CD4-positive, CD25-positive, alpha-beta regulatory T cell (primary cell): ENCODE data around the gene PGLYRP1. TPM values are rescaled to one million over a fixed set of nuclear protein-coding genes. Genes with fewer than 3 reads are reported as not detected.

Experiments
- ATAC-seq, 2 donors: fragments of 150-1000 bp; cut with Tn5 transposase; one replicate each; pipeline ENCODE4 v1.10.0; 2021; ENCODE audit warnings: low read depth in 2 of 2, moderate number of reproducible peaks in 2 of 2, moderate library complexity in 1 of 2
- DNase-seq, 3 donors: peaks; one replicate each; pipeline versions ENCODE4 v3.0.0 to v3.0.0-alpha.2; 2012 to 2022; ENCODE audit warnings: mixed read lengths in 1 of 3
- H3K27ac ChIP-seq: one replicate; pipeline ENCODE4 v1.7.0; 2013; ENCODE audit warnings: mild to moderate bottlenecking, low read length; ENCODE audit not compliant: insufficient read depth, poor library complexity, severe bottlenecking
- H3K27me3 ChIP-seq: one replicate; pipeline ENCODE4 v1.7.0; 2013; ENCODE audit warnings: low read length; ENCODE audit not compliant: control insufficient read depth, insufficient read depth
- H3K36me3 ChIP-seq: one replicate; pipeline ENCODE4 v1.7.0; 2013; ENCODE audit warnings: mild to moderate bottlenecking, low read length, moderate library complexity; ENCODE audit not compliant: control insufficient read depth, insufficient read depth
- H3K4me1 ChIP-seq: 2 replicates; pipeline ENCODE4 v1.7.0; 2013; ENCODE audit warnings: mild to moderate bottlenecking, low read length; ENCODE audit not compliant: insufficient read depth, control insufficient read depth, poor library complexity, severe bottlenecking
- H3K4me3 ChIP-seq: one replicate; pipeline ENCODE4 v1.7.0; 2013; ENCODE audit warnings: low read depth, mild to moderate bottlenecking, low read length, moderate library complexity
- H3K9me3 ChIP-seq, 2 experiments: 1 replicate in 1 of 2; 2 replicates in 1 of 2; pipeline ENCODE4 v1.7.0; 2013; ENCODE audit warnings: low read length in 2 of 2, mild to moderate bottlenecking in 1 of 2, moderate library complexity in 1 of 2; ENCODE audit not compliant: control insufficient read depth in 2 of 2
- H3K27ac Mint-ChIP-seq, 3 donors: one replicate each; pipeline ENCODE4 v1.8.0; 2020 to 2022; ENCODE audit warnings: mild to moderate bottlenecking in 3 of 3, mixed read lengths in 3 of 3, moderate library complexity in 2 of 3
- H3K27me3 Mint-ChIP-seq: one replicate; pipeline ENCODE4 v1.8.0; 2022; ENCODE audit warnings: mild to moderate bottlenecking, mixed read lengths
- H3K36me3 Mint-ChIP-seq: one replicate; pipeline ENCODE4 v1.8.0; 2020; ENCODE audit warnings: mixed read lengths
- H3K4me1 Mint-ChIP-seq, 4 donors: one replicate each; pipeline ENCODE4 v1.8.0; 2020 to 2022; ENCODE audit warnings: mixed read lengths in 4 of 4, mild to moderate bottlenecking in 1 of 4
- H3K4me3 Mint-ChIP-seq, 4 donors: one replicate each; pipeline ENCODE4 v1.8.0; 2020 to 2022; ENCODE audit warnings: mild to moderate bottlenecking in 4 of 4, mixed read lengths in 4 of 4, moderate library complexity in 3 of 4
- H3K9me3 Mint-ChIP-seq, 7 donors: one replicate each; pipeline ENCODE4 v1.8.0; 2020 to 2022; ENCODE audit warnings: mixed read lengths in 7 of 7, mild to moderate bottlenecking in 3 of 7, moderate library complexity in 2 of 7
- polyA plus RNA-seq, 4 donors: library from polyadenylated mRNA; unstranded; fragments of 300-500 nt; fragmentation: Illumina TruSeq; gene quantifications; one replicate each; pipeline ENCODE4 v1.2.3, GENCODE V29; 2021
- total RNA-seq: library from RNA; stranded (reverse); gene quantifications from one replicate; pipeline ENCODE4 v1.2.3, GENCODE V29; 2022

PGLYRP1 gene
- total and polyA plus RNA-seq, 5 donors from 2014 or later = not detected

DNA sequence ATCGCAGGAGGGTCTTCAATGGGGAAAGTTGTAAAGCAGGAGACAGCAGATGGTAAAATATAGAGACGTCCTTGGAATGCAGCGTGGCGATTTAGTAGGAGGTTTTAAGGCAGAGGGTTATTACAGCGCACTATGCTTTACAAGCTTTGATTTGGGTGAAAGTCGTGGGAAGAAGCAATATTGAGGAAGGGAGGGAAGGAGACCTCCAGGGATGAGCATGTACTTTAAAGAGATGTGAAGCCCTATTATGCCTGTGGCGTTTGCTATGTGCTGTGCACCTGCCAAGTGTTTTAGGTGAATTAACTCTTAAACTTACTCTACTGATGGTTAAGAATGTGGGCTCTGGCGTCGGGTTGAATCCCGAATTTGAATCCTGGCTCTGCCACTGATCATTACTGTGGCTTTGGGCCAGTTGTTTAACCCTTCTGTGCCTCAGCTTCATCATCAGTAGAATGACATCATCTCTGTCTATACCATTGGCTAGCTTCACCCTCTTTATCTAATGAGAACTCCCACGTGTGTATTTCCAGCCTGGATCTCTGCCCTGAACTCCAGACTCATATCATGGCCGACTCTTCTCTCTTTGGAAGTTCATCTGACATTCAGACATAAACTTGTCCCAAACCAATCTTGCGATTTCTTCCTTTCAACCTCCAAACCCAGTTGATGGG is 27.0 kb downstream of the PGLYRP1 start:
- H3K4me3 ChIP-seq = peak overlapping the region; percentile 87
- peaks cover 0 to 29% (median 22%) of the 10 kb centered on the region in 4 donors for H3K4me1 Mint-ChIP-seq
- peaks cover 29% of the 10 kb centered on the region for H3K4me1 ChIP-seq
- H3K27ac Mint-ChIP-seq = no peak overlapping the region
- H3K27me3 Mint-ChIP-seq = no peaks in the 10 kb centered on the region
- H3K27me3 ChIP-seq = no peaks in the 10 kb centered on the region
- H3K4me3 Mint-ChIP-seq = no peak overlapping the region
- peaks cover 7% of the 10 kb centered on the region for H3K36me3 Mint-ChIP-seq
- DNase-seq = no peak
- H3K36me3 ChIP-seq = no peaks in the 10 kb centered on the region
- H3K9me3 ChIP-seq = no peaks in the 10 kb centered on the region
- H3K9me3 Mint-ChIP-seq = no peaks in the 10 kb centered on the region
- peak overlapping the region; percentile 79 for H3K27ac ChIP-seq
- ATAC-seq = no peak

DNA sequence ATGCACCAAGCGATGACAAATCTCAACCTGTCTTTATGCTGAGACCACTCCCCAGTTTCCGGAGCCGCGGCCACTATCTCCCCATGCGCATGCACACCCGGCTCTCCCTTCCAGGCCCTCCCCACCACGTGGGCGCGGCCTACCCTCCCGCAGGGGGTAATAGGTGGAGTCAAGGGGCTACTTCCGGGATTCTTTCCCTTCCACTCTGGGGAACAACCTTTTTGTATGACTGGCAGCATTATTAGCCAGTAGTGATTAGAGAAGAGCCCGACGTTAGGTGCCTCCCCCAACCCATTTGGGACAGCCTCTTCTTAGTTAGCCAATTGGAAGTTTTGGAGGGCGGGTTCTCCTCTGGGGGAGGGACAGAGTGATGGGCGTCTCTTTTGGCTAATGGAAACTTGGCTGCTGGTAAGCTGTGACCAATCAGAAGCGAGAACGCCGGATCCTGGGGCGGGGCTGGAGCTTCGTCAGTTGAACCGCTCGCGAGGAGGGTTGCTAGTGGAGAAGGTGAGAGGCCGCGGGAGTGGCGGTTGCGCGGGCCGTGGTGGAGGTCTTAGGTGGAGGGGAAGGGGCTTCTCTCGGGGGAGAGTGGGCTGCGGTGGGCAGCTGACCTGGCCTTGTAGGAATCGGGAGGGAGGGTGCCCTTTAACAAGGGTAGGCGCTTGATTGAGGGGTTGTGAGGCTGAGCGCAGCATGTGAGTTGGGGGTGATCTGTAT is 27.7 kb downstream of the PGLYRP1 start, which contains the start of gene CCDC61:
TSS of gene CCDC61 (plus strand) at position 470 of the 717 bp plus-strand sequence. CDS start 7,552 bp downstream, outside the sequence.
- Histone ChIP-seq H3K27me3 (no peaks in the 10 kb centered on the region), H3K4me1 (peaks cover 22% of the 10 kb centered on the region)

DNA sequence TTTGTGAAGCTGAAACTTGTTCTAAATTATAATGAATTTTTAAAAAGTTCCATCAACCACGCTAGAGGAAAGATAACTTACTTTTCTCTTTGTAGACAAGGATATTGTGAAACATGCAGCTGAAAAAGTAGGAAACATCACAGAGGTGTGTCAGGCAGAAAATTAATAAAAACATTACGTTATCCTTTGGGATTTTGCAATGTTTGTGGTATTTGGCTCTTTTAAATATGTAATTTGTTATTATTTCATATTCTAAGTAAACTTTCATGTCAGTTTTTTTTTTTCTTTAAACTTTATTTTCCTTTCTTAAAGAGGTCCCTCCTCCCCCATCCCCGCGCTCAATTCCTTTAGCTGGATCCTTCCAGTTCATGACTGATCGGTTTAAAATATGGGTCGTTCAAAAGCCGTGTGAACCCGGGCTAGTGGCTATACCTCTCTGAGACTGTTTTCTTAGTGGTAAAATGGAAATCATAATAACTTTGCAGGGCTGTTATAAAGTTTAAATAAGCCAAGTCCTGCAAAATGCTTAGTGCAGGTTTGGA is 28.3 kb downstream of the PGLYRP1 start:
- Mint-ChIP-seq H3K27me3 (peaks cover 4% of the 10 kb centered on the region), H3K9me3 (no peaks in the 10 kb centered on the region), H3K4me3 (no peak overlapping the region), H3K4me1 (peaks cover 0 to 16% (median 13%) of the 10 kb centered on the region in 4 donors), H3K36me3 (peaks cover 7% of the 10 kb centered on the region), H3K27ac (no peak overlapping the region)
- Histone ChIP-seq H3K4me3 (peak overlapping the region; percentile 84), H3K9me3 (no peaks in the 10 kb centered on the region), H3K27ac (peak overlapping the region; percentile 79), H3K4me1 (peaks cover 17% of the 10 kb centered on the region), H3K36me3 (no peaks in the 10 kb centered on the region), H3K27me3 (no peaks in the 10 kb centered on the region)
- DNase-seq (no peak), ATAC-seq (no peak)

More for the DNA sequence above, 27.7 kb downstream of the PGLYRP1 start, which contains the start of gene CCDC61:
- Mint-ChIP-seq H3K27me3 (peaks cover 4% of the 10 kb centered on the region), H3K4me1 (peaks cover 0 to 22% (median 17%) of the 10 kb centered on the region in 4 donors), H3K4me3 (no peak within 1 kb of the TSS), H3K36me3 (peaks cover 7% of the 10 kb centered on the region), H3K27ac (no peak within 1 kb of the TSS), H3K9me3 (no peaks in the 10 kb centered on the region)
- H3K36me3 ChIP-seq = no peaks in the 10 kb centered on the region
- H3K9me3 ChIP-seq = no peaks in the 10 kb centered on the region
- DNase-seq = peak; percentile 94 to 100 (median 99)
- peak within 1 kb of the TSS; percentile 79 for H3K27ac ChIP-seq
- peak; percentile 95 to 96 for ATAC-seq
- H3K4me3 ChIP-seq = peak within 1 kb of the TSS; percentile 87

GRCh38 chr19:45990113-45990728 is 32.6 kb downstream of the PGLYRP1 start:
- Histone ChIP-seq H3K27me3 (peaks cover 1% of the 10 kb centered on the region), H3K4me1 (peaks cover 7% of the 10 kb centered on the region), H3K4me3 (no peak overlapping the region), H3K36me3 (no peaks in the 10 kb centered on the region), H3K27ac (no peak overlapping the region), H3K9me3 (no peaks in the 10 kb centered on the region)
- DNase-seq (no peak), ATAC-seq (no peak)
- Mint-ChIP-seq H3K4me3 (no peak overlapping the region), H3K27ac (no peak overlapping the region), H3K27me3 (peaks cover 17% of the 10 kb centered on the region), H3K9me3 (no peaks in the 10 kb centered on the region), H3K4me1 (no peaks in the 10 kb centered on the region), H3K36me3 (no peaks in the 10 kb centered on the region)

- H3K27me3 ChIP-seq = peaks cover 3% of the 10 kb centered on the region
- H3K36me3 ChIP-seq = no peaks in the 10 kb centered on the region
- Mint-ChIP-seq H3K27me3 (peaks cover 23% of the 10 kb centered on the region), H3K36me3 (no peaks in the 10 kb centered on the region), H3K4me1 (no peaks in the 10 kb centered on the region), H3K4me3 (no peak overlapping the region), H3K27ac (no peak overlapping the region), H3K9me3 (no peaks in the 10 kb centered on the region)
- H3K9me3 ChIP-seq = peaks cover 0 to 3% of the 10 kb centered on the region in 2 experiments
- no peak overlapping the region for H3K27ac ChIP-seq
- H3K4me1 ChIP-seq = no peaks in the 10 kb centered on the region
- DNase-seq (no peak), ATAC-seq (no peak)
- H3K4me3 ChIP-seq = no peak overlapping the region
Observed at GRCh38 chr19:45985321-45985720, 37.5 kb downstream of the PGLYRP1 start.

GRCh38 chr19:45981350-45981749 is 41.5 kb downstream of the PGLYRP1 start:
- ATAC-seq (no peak), DNase-seq (no peak)
- H3K27me3 Mint-ChIP-seq = peaks cover 18% of the 10 kb centered on the region
- Histone ChIP-seq H3K4me1 (no peaks in the 10 kb centered on the region), H3K27ac (no peak overlapping the region), H3K36me3 (no peaks in the 10 kb centered on the region), H3K4me3 (no peak overlapping the region), H3K27me3 (peaks cover 2% of the 10 kb centered on the region), H3K9me3 (peaks cover 0 to 3% of the 10 kb centered on the region in 2 experiments)
- H3K4me3 Mint-ChIP-seq = peak overlapping the region in 1 of 4 donors; percentile 35
- H3K9me3 Mint-ChIP-seq = no peaks in the 10 kb centered on the region
- H3K27ac Mint-ChIP-seq = no peak overlapping the region
- H3K36me3 Mint-ChIP-seq = no peaks in the 10 kb centered on the region
- no peaks in the 10 kb centered on the region for H3K4me1 Mint-ChIP-seq

DNA sequence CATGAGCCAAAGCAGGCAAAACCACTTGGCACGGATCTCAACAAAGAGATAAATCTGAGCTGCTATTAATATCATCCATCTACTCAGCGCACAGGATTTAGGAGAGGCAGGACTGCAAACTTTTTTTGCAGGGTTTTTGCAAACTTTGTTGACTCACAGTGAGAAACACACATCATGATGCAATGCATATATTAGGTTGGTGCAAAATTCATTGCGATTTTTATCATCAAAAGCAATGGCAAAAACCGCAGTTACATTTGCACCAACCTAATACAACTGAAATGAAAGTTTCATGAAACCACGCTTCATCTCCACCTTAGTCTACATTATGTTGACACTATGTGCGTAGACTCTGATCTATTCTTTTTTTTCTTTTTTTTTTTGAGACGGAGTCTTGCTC is 44.7 kb downstream of the PGLYRP1 start:
- ATAC-seq (no peak), DNase-seq (no peak)
- Mint-ChIP-seq H3K9me3 (peaks cover 0 to 2% (median 0%) of the 10 kb centered on the region in 7 donors), H3K27ac (no peak overlapping the region), H3K27me3 (peaks cover 34% of the 10 kb centered on the region), H3K36me3 (no peaks in the 10 kb centered on the region), H3K4me1 (peaks cover 0 to 2% (median under 1%) of the 10 kb centered on the region in 4 donors), H3K4me3 (no peak overlapping the region)
- Histone ChIP-seq H3K27ac (no peak overlapping the region), H3K36me3 (no peaks in the 10 kb centered on the region), H3K4me1 (peaks cover 4% of the 10 kb centered on the region), H3K4me3 (no peak overlapping the region), H3K9me3 (no peaks in the 10 kb centered on the region), H3K27me3 (peaks cover 13% of the 10 kb centered on the region)
